GM04503 (cell line): ENCODE measurements around the gene ZNF383.
"Not testable (repeated sequence)": the region's sequence is repeated elsewhere in the genome, so short reads cannot be mapped to it uniquely, and the experiment has no call there.

Experiments used
- DNase-seq: peaks from one replicate; pipeline ENCODE4 v3.0.0-alpha.2; 2012; ENCODE audit warnings: low read depth

ZNF383 gene

GRCh38 chr19:37217775-37218591 is at the start of gene ZNF383:
Gene ZNF383, plus strand, starts transcription at chr19:37218214. Its CDS starts 12,240 bp downstream, at chr19:37230454.
- DNase-seq = peak; percentile 62

- peak; percentile 85 for DNase-seq
Observed at GRCh38 chr19:37172368-37173366, 45.3 kb upstream of the ZNF383 start, which contains the start of gene ZNF585A. Gene ZNF585A, minus strand, starts transcription at chr19:37172695. Its CDS starts 2,785 bp downstream, at chr19:37169910.

- not testable (repeated sequence) for DNase-seq
Observed at GRCh38 chr19:37186071-37186470, 31.9 kb upstream of the ZNF383 start.

GRCh38 chr19:37195248-37195647 is 22.8 kb upstream of the ZNF383 start:
- DNase-seq = not testable (repeated sequence)

GRCh38 chr19:37197115-37197514 is 20.9 kb upstream of the ZNF383 start:
- DNase-seq = not testable (repeated sequence)

GRCh38 chr19:37197768-37198167 is 20.2 kb upstream of the ZNF383 start:
- DNase-seq = no peak

- DNase-seq = no peak
Observed at GRCh38 chr19:37217480-37217774, 587 bp upstream of the ZNF383 start.

GRCh38 chr19:37218592-37218935 is 550 bp downstream of the ZNF383 start:
- DNase-seq = no peak

- DNase-seq = no peak
Observed at GRCh38 chr19:37220383-37220782, 2.4 kb downstream of the ZNF383 start.

- DNase-seq = no peak
Observed at GRCh38 chr19:37221136-37221535, 3.1 kb downstream of the ZNF383 start.

GRCh38 chr19:37226248-37226647 is 8.2 kb downstream of the ZNF383 start:
- DNase-seq = no peak

- DNase-seq = no peak
Observed at GRCh38 chr19:37227996-37228395, 10.0 kb downstream of the ZNF383 start.

GRCh38 chr19:37243206-37243632 is 25.2 kb downstream of the ZNF383 start:
- DNase-seq = no peak

GRCh38 chr19:37251308-37252229 is 33.6 kb downstream of the ZNF383 start:
- DNase-seq = peak; percentile 95

GRCh38 chr19:37263028-37263427 is 45.0 kb downstream of the ZNF383 start:
- not testable (repeated sequence) for DNase-seq

- not testable (repeated sequence) for DNase-seq
Observed at GRCh38 chr19:37267005-37267404, 49.0 kb downstream of the ZNF383 start.

- DNase-seq = not testable (repeated sequence)
Observed at GRCh38 chr19:37267755-37268154, 49.7 kb downstream of the ZNF383 start.

GRCh38 chr19:37280656-37281055 is 62.6 kb downstream of the ZNF383 start:
- not testable (repeated sequence) for DNase-seq

GRCh38 chr19:37284020-37284419 is 66.0 kb downstream of the ZNF383 start:
- DNase-seq = not testable (repeated sequence)

GRCh38 chr19:37289229-37289628 is 71.2 kb downstream of the ZNF383 start:
- DNase-seq = not testable (repeated sequence)
